GM21528 (cell line): ENCODE measurements around the gene TMEM19.

ENCODE experiments used
- ATAC-seq: cut with Tn5 transposase; IDR thresholded peaks from one replicate; pipeline ENCODE4 v1.9.1; 2021; ENCODE audit warnings: mild to moderate bottlenecking, moderate library complexity; ENCODE audit not compliant: unreplicated experiment, low FRiP score

Gene TMEM19

GRCh38 chr12:71685914-71686657 lies at the start of gene TMEM19:
TSS of gene TMEM19 (plus strand) at chr12:71686082. CDS start at chr12:71686681, 599 bp downstream.
- ATAC-seq, result peak; percentile 90

GRCh38 chr12:71636704-71637115 lies 49.2 kb upstream of the TMEM19 start:
- no peak for ATAC-seq

GRCh38 chr12:71638499-71638898 lies 47.4 kb upstream of the TMEM19 start:
- ATAC-seq, result no peak

GRCh38 chr12:71639341-71639760 lies 46.5 kb upstream of the TMEM19 start:
- ATAC-seq, result no peak

- ATAC-seq, result no peak
These were observed 45.6 kb upstream of the TMEM19 start for GRCh38 chr12:71640316-71640715.

GRCh38 chr12:71641390-71641789 lies 44.5 kb upstream of the TMEM19 start:
- ATAC-seq, result no peak

- no peak for ATAC-seq
These were observed 43.6 kb upstream of the TMEM19 start for GRCh38 chr12:71642264-71642663.

- no peak for ATAC-seq
These were observed 40.6 kb upstream of the TMEM19 start for GRCh38 chr12:71645268-71645667.

GRCh38 chr12:71646512-71646911 lies 39.4 kb upstream of the TMEM19 start:
- no peak for ATAC-seq

- ATAC-seq, result no peak
These were observed 37.3 kb upstream of the TMEM19 start for GRCh38 chr12:71648537-71648936.

GRCh38 chr12:71649401-71649800 lies 36.5 kb upstream of the TMEM19 start:
- no peak for ATAC-seq

GRCh38 chr12:71652656-71653055 lies 33.2 kb upstream of the TMEM19 start:
- ATAC-seq, result no peak

- ATAC-seq, result no peak
These were observed 32.7 kb upstream of the TMEM19 start for GRCh38 chr12:71653137-71653536.

- no peak for ATAC-seq
These were observed 31.7 kb upstream of the TMEM19 start for GRCh38 chr12:71654200-71654599.

GRCh38 chr12:71655495-71655894 lies 30.4 kb upstream of the TMEM19 start:
- ATAC-seq, result no peak

GRCh38 chr12:71655907-71656306 lies 30.0 kb upstream of the TMEM19 start:
- no peak for ATAC-seq

GRCh38 chr12:71656740-71657139 lies 29.1 kb upstream of the TMEM19 start:
- ATAC-seq, result no peak

GRCh38 chr12:71661977-71662530 lies 23.8 kb upstream of the TMEM19 start:
- no peak for ATAC-seq

- peak; percentile 35 for ATAC-seq
These were observed 22.9 kb upstream of the TMEM19 start for GRCh38 chr12:71662849-71663560.

GRCh38 chr12:71663561-71664410 lies 22.1 kb upstream of the TMEM19 start, which contains the start of the genes THAP2 and ZFC3H1:
TSS of gene THAP2 (plus strand) at chr12:71664301. CDS start at chr12:71664510, 209 bp downstream.
TSS of gene ZFC3H1 (minus strand) at chr12:71663848. CDS start at chr12:71663610, 238 bp downstream.
- peak; percentile 91 for ATAC-seq
